T47D (cell line): Measurements from ENCODE around the gene XK.
"Not testable (repeated sequence)": the region's sequence is repeated elsewhere in the genome, so short reads cannot be mapped to it uniquely, and the experiment has no call there.

Experiments used
- DNase-seq, 2 experiments: peaks; one replicate each; pipeline versions ENCODE4 v3.0.0 to v3.0.0-alpha.2; 2011 to 2012; ENCODE audit warnings: low read depth in 1 of 2, low spot score in 1 of 2
- JUND ChIP-seq: IDR thresholded peaks from 2 replicates; pipeline ENCODE4 v1.6.1; 2012; ENCODE audit warnings: low read depth
- in situ Hi-C: cut with HindIII; loops from 2 replicates; pipeline ENCODE4 v1.10.0; 2016; ENCODE audit warnings: low sequenced_read_pairs, low pct_unique_long_range_greater_than_20kb

The XK gene

DNA sequence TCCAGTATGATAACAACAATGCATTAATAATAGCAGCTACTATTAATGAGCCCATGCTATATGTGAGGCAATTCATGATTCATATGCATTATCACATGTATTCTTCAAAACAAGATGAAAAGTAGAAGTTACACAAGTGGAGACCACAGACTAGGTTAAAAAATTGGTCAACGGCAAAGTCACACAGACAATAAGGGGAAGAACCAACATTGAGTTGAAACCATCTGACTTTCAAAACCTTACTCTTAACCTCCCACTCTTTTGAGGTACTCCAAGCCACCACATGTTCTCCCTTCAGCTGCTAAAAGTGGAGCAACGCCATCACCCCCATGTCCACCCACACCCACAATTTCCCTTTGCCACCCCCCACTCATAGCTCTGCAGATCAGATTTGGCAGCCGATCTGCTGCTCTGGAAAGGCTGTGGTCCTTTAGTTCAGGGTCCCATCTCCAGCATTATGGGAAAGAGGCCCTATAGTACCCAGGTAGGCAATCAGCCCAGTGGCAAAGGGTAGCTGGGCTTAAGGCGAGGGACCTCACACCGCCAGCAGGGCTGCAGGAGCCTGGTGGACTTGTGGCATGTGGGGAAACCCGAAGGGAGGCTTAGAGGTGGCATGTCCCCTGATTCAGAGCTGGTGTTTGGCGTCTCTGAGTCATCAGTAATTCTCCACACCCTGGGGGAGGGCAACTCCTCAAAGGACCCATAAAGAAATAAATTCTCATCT, 60.8 kb downstream of the XK start:
- DNase-seq, result no peak
- no peak for TF ChIP-seq JUND
- in situ Hi-C loops, result no loop called here

- DNase-seq, result no peak
- no peak for TF ChIP-seq JUND
- in situ Hi-C loops, result no loop called here
These were observed 61.4 kb downstream of the XK start for GRCh38 chrX:37746951-37747350.

GRCh38 chrX:37752281-37752680, 66.7 kb downstream of the XK start:
- DNase-seq, result no peak
- TF ChIP-seq JUND, result no peak
- in situ Hi-C loops, result no loop called here

DNA sequence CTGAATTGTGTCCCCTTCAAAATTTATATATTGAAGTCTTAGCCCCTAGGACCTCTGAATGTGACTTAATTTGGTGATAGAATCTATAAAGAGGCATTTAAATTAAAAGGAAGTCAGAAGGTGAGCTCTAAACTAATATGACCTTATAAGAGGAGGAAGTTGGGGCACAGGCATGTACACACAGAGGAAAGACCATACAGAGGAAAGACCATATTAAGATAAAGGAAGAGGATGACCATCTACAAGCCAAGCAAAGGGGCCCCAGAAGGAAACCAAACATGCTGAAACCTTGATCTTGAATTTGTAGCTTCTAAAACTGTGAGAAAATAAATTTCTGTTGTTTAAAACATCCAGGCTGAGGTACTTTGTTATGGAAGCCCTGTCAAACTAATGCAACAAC, 67.3 kb downstream of the XK start:
- no peak for DNase-seq
- TF ChIP-seq JUND, result no peak
- in situ Hi-C loops, result no loop called here

GRCh38 chrX:37753384-37753783, 67.8 kb downstream of the XK start:
- in situ Hi-C loops, result no loop called here
- DNase-seq, result no peak
- TF ChIP-seq JUND, result no peak

GRCh38 chrX:37754516-37754915, 68.9 kb downstream of the XK start:
- in situ Hi-C loops, result no loop called here
- no peak for TF ChIP-seq JUND
- DNase-seq, result no peak

DNA sequence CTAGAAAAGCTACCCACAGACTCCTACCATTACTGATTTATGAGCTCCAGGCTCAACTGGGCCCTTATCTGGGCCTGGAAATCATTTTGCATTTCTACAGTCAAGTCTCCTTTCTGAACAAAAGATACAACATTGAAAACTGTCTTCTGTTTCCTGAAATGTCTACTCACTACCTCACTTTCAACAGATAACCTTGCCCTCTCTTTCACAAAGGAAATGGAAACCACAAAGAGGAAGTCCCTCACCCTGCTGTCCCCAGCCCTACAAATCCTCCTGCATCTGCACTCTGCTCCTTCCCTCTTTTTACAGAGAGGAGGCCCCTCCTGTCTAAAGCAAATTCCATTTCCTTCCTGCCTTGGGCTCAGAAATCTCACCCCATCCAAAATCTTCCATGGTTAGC, 69.4 kb downstream of the XK start:
- in situ Hi-C loops, result no loop called here
- TF ChIP-seq JUND, result no peak
- no peak for DNase-seq

DNA sequence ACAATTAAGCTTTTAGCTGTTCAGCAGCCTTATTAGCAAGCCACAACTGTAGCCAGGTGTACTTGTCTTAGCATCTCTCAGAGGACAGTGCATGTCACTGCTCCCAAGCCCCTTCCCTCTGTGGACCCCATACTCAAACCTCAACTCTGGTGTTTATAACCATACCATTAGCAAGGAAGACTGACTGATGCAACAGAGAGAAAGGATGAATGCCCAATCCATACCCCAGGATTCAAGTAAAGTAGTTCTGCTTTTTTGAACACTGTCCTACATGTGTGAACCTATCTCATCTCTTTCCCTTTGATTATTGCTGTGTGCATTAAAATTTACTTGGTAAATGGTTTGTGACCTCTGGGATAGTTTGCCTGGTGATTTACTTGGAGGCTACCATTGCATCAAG, 71.5 kb downstream of the XK start:
- TF ChIP-seq JUND, result no peak
- no peak for DNase-seq
- in situ Hi-C loops, result no loop called here

GRCh38 chrX:37759351-37759750, 73.8 kb downstream of the XK start:
- no peak for DNase-seq
- TF ChIP-seq JUND, result no peak
- in situ Hi-C loops, result no loop called here

- TF ChIP-seq JUND, result no peak
- in situ Hi-C loops, result no loop called here
- DNase-seq, result no peak
These were observed 74.4 kb downstream of the XK start for GRCh38 chrX:37759878-37760418.

GRCh38 chrX:37763400-37763799, 77.8 kb downstream of the XK start:
- DNase-seq, result no peak
- in situ Hi-C loops, result no loop called here
- no peak for TF ChIP-seq JUND

DNA sequence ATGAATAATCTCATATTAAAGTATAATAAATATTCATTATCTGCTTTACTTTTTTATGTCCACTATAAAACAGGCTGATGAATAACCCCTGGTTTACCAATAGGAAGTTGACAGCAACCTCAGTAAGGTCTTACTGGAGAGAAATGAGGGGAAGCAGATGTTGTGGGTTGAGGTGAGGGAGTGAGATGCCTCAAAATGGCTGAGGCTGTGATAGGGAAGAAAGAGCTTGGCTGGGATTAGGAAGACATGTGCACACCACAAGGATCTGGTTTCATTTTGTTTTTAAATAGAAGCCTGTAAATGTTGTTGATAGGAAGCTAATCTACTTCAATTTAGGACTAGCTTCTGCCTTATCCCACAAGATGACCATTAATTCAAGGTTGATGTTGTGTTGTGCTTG, 79.9 kb downstream of the XK start:
- no peak for TF ChIP-seq JUND
- DNase-seq, result no peak
- in situ Hi-C loops, result no loop called here

DNA sequence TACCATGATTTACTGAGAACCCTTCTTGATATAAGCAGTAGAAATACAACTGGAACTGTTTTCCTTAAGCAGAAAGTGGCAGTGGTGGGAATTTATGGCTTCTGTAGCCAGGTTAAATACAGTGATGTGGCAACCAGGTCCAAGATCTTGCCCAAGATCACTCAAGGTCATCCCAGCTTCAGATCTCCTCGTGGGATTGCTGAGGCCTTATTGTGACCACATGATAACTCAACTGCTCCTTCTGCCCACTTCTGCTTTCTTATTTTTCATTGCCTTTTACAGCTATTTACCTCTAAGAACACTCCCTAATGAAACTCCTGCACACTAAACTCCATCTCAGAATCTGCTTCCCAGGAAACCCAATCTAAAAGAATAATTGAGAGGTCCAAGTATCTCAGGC, 81.8 kb downstream of the XK start:
- DNase-seq, result no peak
- in situ Hi-C loops, result no loop called here
- TF ChIP-seq JUND, result no peak

- in situ Hi-C loops, DNase-seq: not testable (repeated sequence)
These were observed 83.3 kb downstream of the XK start for GRCh38 chrX:37768866-37769265.
